ENCODE measurements around the gene TOPBP1.
"Not testable (repeated sequence)": the region's sequence is repeated elsewhere in the genome, so short reads cannot be mapped to it uniquely, and the experiment has no call there.

Gene TOPBP1

DNA sequence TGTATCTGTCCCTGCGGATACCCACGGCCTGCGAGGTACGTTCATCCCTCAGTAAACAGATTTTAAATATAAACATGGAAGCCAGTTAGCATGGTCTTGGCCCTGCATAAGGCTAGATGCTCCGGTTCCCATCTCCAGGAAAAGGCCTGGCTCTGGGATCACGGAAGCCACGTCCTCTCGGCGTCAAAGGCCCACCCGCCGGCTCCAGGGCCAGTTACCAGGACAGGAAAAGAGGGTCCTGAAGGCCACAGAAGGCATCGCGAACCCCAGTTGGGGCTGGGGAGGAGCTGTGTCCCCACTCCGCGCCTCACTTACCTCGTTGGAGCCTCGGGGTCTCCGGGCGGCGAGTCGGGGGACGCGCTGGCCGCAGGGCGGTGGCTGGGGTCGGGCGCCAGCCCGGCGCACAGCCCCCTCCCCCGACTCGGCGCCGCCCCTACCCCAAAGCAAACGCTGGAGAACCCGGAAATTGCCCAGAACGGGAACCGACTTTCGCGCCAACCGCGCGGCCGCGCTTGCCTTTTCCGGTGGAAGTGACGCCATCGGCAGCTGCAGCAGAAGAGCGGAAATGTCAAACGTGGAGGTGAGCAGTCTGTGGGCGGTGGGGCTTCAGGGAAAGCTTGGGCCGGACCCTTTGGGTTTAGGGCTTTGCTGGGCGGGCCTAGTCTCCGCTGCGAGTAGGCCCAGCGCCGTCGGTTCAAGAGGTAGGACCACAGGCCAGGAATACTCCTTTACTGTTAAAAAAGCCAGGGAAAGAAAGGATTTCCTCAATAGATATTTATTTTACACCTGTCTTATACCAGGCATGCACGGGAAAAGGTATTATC lies at the start of gene TOPBP1:
Gene TOPBP1 (minus strand): TSS at position 488 of the 824 bp plus-strand sequence. CDS start 814 bp downstream, outside the sequence.
- DNase-seq (ENCODE audit: low read depth): no peak

DNA sequence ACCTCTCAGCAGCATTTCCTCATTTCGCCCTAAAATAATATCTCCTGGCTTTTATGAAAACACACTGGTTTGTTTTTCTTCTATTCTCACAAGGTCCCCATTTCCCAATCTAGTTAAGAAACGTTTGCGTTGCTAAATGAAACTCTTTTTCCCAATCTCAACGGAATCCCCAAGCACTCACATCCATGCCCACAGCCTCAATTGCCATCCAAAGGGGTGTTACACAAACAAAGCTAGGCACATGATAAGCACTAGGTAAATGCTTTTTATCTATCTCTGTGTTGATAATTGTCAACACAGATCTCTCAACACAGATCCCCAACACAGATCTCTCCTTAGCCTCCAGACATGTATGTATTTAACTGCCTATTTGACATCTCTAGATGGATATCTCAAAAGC lies 49.3 kb upstream of the TOPBP1 start:
- DNase-seq (ENCODE audit: low read depth): no peak

- no peak for DNase-seq (ENCODE audit: low read depth)
These were observed 47.5 kb upstream of the TOPBP1 start for GRCh38 chr3:133709139-133709750.

- DNase-seq (ENCODE audit: low read depth): no peak
These were observed 44.3 kb upstream of the TOPBP1 start for GRCh38 chr3:133706033-133706432.

GRCh38 chr3:133703915-133704314 lies 42.2 kb upstream of the TOPBP1 start:
- DNase-seq (ENCODE audit: low read depth): no peak

- no peak for DNase-seq (ENCODE audit: low read depth)
These were observed 40.0 kb upstream of the TOPBP1 start for GRCh38 chr3:133701435-133702358.

GRCh38 chr3:133700351-133700750 lies 38.6 kb upstream of the TOPBP1 start:
- no peak for DNase-seq (ENCODE audit: low read depth)

DNA sequence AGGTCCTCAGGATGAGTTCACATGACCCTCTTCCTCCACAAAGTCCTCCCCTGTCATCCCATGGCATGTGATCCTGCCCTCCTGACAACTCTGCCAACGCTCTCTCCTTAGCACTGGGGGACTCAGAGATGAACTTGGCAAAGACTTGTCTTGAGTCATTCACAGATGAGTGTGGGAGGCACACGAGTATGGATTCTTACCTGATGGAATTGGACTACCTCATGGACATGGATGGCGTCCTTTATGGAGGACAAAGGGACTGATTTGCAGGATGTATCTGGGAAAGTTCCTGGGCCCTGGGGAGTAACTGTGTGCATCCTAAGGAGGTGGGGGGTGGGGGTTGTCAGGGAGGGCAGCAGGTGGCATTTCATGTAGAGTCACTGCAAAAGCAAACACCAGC lies 38.2 kb upstream of the TOPBP1 start:
- no peak for DNase-seq (ENCODE audit: low read depth)

DNA sequence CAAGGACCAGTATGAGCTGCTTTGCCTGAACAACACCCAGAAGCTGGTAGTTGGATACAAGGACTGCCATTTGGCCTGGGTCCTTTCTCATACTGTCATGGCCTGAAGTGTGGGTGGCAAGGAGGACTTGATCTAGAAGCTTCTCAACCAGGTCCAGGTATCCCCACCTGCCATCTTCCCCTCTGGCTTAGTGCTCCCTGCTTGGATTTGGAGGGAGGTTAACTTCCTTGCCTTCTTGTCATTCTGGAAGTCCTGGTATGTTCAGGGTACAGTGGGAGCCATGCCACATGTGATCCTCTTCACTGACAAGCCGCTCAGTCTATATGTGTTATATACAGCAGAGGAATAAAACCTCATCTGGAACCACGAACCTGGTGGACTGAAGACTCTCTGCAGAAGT lies 37.7 kb upstream of the TOPBP1 start:
- DNase-seq (ENCODE audit: low read depth): no peak

DNA sequence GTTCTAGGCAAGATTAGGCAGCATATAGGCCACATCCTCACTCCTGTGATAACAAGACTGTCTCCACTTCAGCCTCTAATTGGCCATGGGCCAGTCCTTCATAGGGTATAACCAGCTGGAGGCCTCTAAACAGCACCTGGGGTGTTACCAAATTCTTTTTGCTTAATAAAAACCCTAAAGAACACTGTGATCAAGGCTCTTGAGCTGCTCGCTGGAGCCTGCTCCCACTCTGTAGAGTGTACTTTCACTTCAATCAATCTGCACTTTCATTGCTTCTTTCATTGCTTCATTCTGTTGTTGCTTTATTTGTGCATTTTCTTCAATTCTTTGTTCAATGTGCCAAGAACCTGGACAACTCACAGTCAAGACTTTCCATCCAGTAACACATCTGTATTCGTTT lies 36.2 kb upstream of the TOPBP1 start:
- DNase-seq (ENCODE audit: low read depth): no peak

DNA sequence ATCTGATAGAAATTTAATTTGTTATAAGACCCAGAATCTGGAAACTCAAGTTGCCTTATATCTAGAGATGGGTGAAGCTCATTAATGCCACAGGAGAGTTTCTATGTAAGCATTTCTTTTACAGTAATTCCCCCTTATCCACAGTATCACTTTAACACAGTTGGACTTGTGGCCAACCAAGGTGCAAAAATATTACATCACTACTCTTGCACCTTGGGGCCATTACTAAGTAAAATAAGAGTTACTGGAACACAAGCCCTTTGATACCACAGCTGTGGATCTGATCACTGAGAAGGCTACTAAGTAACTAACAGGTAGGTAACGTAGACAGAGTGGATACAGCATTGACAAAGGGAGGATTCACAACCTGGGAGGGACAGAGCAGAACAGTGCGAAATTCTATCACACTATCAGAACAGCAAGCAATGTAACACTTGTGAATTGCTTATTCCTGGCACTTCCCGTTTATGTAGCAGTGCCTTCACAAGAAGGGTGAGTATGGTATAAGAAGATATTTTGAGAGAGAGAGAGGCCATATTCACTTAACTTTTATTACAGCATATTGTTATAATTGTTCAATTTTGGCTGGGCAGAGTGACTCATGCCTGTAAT lies 33.9 kb upstream of the TOPBP1 start:
- DNase-seq (ENCODE audit: low read depth): no peak

DNA sequence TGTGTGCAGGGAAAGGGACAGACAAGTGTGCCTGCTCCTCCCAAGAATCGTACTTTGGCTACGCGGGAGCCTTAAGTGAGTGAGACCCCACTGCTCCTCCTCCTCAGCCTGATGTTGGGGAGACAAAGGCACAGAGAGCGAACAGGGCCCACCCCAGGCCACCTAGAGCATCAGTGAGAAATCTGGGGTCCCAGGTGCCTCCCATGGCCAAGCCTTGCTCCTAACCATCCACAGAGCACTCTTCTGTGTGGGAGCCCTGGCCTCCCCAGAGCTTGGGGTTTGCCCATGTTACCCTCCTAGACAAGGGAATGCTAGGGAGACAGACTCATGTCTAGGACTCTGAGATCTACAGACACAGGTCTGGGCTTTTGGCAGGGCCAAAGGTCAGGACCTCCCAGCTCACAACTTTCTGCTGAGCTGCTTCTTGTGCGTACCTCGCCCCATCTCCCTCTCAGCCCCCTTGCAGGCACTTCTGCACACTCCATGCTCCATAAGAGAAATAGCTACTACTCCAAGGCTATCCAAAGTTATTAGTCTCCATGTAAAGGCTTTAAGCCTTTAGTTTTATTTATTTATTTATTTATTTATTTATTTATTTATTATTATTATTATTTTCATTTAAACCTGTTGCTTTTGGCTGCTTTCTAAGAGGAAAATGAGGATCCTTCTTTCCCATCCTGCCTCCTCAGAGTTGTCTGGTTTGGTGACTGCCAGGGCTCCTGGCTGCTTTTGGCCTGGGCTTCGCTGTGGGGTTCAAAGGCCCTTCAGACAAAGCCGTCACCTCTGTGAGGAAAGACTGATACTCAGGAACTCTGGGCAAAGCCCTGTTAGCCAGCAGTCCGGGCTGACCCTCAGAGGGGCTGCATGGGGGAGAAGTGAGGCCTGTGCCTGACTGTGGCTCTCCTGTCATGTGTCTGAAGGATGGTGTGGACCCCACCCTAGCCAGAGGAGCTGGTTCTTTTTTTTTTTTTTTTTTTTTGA lies 32.8 kb upstream of the TOPBP1 start:
- no peak for DNase-seq (ENCODE audit: low read depth)

- no peak for DNase-seq (ENCODE audit: low read depth)
These were observed 32.1 kb upstream of the TOPBP1 start for GRCh38 chr3:133693821-133694220.

DNA sequence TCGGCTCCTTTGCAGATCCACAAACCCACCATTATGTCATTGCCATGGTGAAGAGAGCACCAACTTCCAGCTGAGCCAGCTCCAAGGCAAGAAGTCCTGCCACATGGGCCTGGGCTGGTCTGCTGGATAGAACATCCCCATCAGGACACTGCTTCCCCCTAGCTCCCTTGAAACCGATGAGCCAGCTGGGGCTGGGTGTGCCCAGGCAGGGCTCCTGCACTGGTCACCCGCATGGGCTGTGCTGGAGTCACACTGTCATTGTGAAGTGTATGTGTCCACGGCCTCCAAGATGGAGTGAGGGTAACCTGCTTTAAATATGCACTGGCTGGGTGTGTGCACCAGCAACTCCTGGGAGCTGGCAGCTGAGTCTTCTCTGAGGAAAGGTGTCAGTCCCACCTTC lies 31.0 kb upstream of the TOPBP1 start:
- no peak for DNase-seq (ENCODE audit: low read depth)

- no peak for DNase-seq (ENCODE audit: low read depth)
These were observed 29.7 kb upstream of the TOPBP1 start for GRCh38 chr3:133691273-133692107.

DNA sequence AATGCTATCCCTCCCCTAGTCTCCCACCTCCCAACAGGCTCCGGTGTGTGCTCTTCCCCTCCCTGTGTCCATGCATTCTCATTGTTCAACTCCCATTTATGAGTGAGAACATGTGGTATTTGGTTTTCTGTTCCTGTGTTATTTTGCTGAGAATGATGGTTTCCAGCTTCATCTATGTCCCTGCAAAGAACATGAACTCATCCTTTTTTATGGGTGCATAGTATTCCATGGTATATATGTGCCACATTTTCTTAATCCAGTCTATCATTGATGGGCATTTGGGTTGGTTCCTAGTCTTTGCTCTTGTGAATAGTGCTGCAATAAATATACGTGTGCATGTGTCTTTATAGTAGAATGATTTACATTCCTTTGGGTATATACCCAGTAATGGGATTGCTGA lies 16.3 kb upstream of the TOPBP1 start:
- DNase-seq (ENCODE audit: low read depth): not testable (repeated sequence)

DNA sequence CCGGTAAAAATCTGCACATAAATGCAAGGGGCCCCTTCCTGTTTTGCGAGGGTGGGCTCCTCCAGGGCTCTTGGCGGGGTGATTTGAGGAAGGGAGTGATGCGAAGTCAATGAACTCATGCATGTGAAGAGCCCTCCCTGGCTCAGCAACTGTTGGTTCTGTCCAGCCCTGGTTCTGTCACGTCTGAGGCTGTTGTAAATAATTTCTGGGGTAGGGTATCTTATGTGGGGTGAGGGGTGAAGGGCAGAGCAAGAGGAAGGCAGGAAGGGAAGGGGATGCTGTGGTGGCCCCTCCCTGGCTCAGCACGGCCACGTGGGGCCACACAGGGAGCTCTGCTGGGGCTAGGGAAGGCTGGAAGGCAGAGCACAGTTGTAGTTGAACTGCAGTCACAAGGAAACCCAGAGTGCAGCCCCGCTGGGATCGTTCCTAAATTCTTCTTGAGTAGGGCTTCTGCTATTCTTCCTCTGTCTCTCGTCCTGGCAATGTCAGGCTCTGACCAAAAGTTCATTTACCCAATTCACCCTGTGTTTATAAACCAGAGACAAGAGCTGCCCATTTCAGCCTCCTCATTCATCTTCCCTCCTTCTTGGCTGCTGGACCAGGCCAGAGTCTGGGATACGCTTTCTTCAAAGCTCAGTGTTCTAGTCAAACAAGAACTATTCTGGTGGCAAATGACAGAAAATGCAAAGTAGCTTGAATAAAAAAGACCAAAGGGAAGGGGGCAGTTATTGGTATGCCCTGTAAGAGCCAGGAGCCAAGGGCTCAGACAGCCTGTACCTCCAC lies 14.8 kb upstream of the TOPBP1 start:
- DNase-seq (ENCODE audit: low read depth): no peak

DNA sequence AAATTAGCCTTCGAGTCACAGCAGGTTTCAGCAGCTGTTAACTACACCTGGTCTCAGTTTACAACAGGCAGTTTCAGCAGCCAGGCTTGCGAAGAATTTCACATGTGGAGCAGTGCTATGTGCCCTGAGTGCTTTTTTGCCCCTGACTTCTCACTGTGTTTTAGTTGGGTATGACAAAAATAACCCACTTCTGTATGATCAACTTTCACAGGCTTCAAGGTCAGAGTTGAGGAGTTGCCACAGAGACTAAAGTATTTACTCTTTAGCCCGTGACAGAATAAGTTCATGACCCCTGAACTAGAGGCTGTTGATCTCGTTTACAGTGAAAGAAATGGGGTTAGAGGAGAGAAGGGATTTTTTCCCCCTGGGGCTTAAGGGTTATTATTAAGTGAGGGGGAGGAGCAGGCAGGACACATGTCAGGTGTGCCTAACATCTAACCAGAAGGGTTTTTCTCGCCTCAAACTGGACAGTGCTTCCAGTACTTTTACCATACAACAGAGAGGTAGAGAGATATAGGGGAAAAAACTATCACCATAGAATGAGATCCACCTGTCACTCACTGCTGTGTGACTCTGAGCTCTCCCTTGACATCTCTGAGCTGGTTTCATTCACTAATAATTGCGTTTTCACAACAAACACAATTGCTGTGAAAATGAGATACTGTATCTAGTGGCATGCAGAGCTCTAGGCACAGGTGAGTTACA lies 14.0 kb upstream of the TOPBP1 start:
- DNase-seq (ENCODE audit: low read depth): no peak
